ENCODE data around the gene CAMTA1.
A peak's percentile ranks its signal among the peaks of the same experiment; 100 is the strongest.

CAMTA1 gene

GRCh38 chr1:6960860-6961259, 175.6 kb downstream of the CAMTA1 start:
- intact Hi-C loops (cut with micrococcal nuclease) = no loop called here
- no peaks in the 10 kb centered on the region for H3K36me3 Mint-ChIP-seq (ENCODE audit: low read depth)
- H3K27ac Mint-ChIP-seq = no peak overlapping the region
- H3K9me3 Mint-ChIP-seq = no peaks in the 10 kb centered on the region
- H3K4me3 Mint-ChIP-seq = no peak overlapping the region
- H3K27me3 Mint-ChIP-seq = peaks cover 55% of the 10 kb centered on the region
- peaks cover 5% of the 10 kb centered on the region for H3K4me1 Mint-ChIP-seq (ENCODE audit: low read depth)

DNA sequence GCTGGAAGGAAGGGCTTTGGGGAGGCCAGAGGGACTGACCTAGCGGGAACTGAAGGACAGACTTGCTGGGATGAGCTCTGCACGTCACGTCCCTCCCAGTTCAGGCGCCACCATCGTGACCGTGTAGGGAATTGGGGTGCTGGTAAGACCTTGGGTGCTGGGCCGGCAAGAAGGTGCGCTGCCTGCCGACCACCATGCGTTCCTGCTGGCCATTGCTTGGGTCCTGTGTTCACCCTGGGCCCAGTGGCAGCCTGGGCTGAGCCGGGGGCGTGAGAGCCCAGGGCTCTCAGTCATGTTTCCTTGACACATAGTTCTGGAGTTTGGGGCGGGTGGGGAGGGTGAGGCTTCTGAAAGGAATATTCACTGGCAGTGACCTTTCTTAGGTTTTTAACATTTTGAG, 176.0 kb downstream of the CAMTA1 start:
- no peak overlapping the region for H3K4me3 Mint-ChIP-seq
- no peaks in the 10 kb centered on the region for H3K36me3 Mint-ChIP-seq (ENCODE audit: low read depth)
- intact Hi-C loops (cut with micrococcal nuclease) = no loop called here
- peaks cover 55% of the 10 kb centered on the region for H3K27me3 Mint-ChIP-seq
- H3K27ac Mint-ChIP-seq = no peak overlapping the region
- no peaks in the 10 kb centered on the region for H3K9me3 Mint-ChIP-seq
- peaks cover 5% of the 10 kb centered on the region for H3K4me1 Mint-ChIP-seq (ENCODE audit: low read depth)

- Mint-ChIP-seq H3K9me3 (no peaks in the 10 kb centered on the region), H3K27me3 (peaks cover 57% of the 10 kb centered on the region), H3K36me3 (ENCODE audit: low read depth) (no peaks in the 10 kb centered on the region), H3K4me3 (peak overlapping the region; percentile 41), H3K27ac (no peak overlapping the region), H3K4me1 (ENCODE audit: low read depth) (peaks cover 5% of the 10 kb centered on the region)
- intact Hi-C loops (cut with micrococcal nuclease) = no loop called here
Measured at GRCh38 chr1:6961905-6962477, 176.7 kb downstream of the CAMTA1 start.

DNA sequence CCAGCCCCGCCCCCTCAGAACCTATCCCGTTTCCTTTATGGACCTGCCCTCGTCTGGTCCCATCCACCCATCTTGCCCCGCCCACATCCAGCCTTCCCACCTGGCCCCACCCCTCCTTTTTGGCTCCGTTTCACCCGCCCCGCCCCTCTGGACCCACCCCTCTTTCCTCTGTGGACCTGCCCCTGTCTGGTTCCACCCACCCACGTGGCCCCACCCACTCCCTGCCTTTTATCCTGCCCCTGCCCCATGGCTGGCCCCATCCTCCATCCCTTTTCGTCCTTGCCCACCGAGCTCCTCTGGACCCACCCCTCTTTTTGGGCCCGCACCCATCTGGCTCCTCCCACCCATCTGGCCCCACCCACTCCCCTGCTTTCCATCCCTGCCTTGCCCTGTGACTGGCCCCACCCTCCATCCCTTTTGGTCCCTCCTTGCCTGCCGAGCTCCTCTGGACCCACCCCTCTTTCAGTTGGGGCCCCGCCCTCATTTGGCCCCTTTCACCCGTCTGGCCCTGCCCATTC, 177.3 kb downstream of the CAMTA1 start:
- Mint-ChIP-seq H3K9me3 (no peaks in the 10 kb centered on the region), H3K4me3 (peak overlapping the region; percentile 41), H3K36me3 (ENCODE audit: low read depth) (no peaks in the 10 kb centered on the region), H3K4me1 (ENCODE audit: low read depth) (peaks cover 5% of the 10 kb centered on the region), H3K27me3 (peaks cover 63% of the 10 kb centered on the region), H3K27ac (no peak overlapping the region)
- intact Hi-C loops (cut with micrococcal nuclease) = no loop called here

DNA sequence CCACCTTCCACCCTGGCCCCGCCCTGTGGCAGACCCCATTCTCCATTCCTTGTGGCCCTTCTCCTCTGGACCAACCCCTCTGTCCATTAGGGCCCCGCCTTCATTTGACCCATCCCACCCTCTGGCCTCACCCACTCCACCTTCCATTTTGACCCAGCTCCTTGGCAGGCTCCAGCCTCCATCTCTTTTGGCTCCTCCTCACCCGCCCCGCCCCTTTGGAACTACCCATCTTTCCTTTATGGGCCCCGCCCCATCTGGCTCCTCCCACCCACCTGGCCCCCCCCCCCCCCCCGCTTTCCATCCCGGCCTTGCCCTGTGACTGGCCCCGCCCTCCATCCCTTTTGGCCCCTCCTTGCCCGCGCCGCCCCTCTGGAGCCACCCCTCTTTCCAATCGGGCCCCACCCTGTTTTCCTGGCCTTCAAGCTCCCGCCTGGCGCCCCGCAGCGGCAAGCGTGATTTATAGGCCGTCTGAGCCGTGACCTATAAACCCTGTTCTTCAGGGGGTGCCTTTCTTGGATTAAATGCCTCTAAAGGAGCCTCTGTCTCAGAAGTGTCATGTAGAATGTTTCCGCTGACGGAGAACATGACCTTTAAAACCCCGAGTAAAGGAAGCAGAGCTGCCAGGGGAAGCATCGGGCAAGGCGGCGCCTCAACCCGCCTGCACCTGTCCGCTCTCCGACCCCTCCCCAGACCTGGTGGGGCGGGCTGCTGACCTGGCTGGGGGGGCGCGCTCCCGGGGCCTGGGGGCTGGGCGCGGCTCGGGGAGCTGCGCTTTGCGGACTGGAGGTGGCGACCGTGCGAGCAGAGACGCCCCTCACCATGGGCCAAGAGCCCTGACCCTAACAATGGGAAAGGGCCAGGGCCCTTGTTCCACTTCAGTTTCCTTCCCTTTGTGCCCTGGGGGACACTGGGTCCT, 178.0 kb downstream of the CAMTA1 start:
- intact Hi-C loops (cut with micrococcal nuclease) = no loop called here
- Mint-ChIP-seq H3K36me3 (ENCODE audit: low read depth) (no peaks in the 10 kb centered on the region), H3K27ac (no peak overlapping the region), H3K4me3 (peak overlapping the region; percentile 41), H3K4me1 (ENCODE audit: low read depth) (peaks cover 4% of the 10 kb centered on the region), H3K27me3 (peaks cover 70% of the 10 kb centered on the region), H3K9me3 (no peaks in the 10 kb centered on the region)

- no peaks in the 10 kb centered on the region for H3K36me3 Mint-ChIP-seq (ENCODE audit: low read depth)
- no peaks in the 10 kb centered on the region for H3K4me1 Mint-ChIP-seq (ENCODE audit: low read depth)
- H3K27me3 Mint-ChIP-seq = peaks cover 77% of the 10 kb centered on the region
- no peaks in the 10 kb centered on the region for H3K9me3 Mint-ChIP-seq
- no peak overlapping the region for H3K27ac Mint-ChIP-seq
- intact Hi-C loops (cut with micrococcal nuclease) = no loop called here
- no peak overlapping the region for H3K4me3 Mint-ChIP-seq
Measured at GRCh38 chr1:6963912-6964307, 178.7 kb downstream of the CAMTA1 start.

GRCh38 chr1:6965083-6965934, 180.1 kb downstream of the CAMTA1 start:
- Mint-ChIP-seq H3K4me3 (no peak overlapping the region), H3K36me3 (ENCODE audit: low read depth) (no peaks in the 10 kb centered on the region), H3K4me1 (ENCODE audit: low read depth) (no peaks in the 10 kb centered on the region), H3K27me3 (peaks cover 81% of the 10 kb centered on the region), H3K27ac (no peak overlapping the region), H3K9me3 (no peaks in the 10 kb centered on the region)
- intact Hi-C loops (cut with micrococcal nuclease) = no loop called here

DNA sequence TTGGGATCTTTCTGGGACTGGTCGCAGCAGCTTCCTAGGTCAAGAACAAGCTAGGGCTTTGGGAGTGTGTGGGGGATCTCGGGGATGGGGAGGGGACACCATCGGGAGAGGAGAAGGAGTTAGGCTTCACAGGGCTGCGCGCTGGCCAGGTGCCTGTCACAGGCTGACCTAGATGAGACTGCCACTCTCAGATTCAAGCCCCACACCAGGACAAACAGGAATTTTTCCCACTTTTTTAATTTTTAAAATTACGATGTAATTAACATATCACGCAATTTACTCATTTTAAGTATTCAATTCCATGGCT, 180.6 kb downstream of the CAMTA1 start:
- no peaks in the 10 kb centered on the region for H3K36me3 Mint-ChIP-seq (ENCODE audit: low read depth)
- H3K27me3 Mint-ChIP-seq = peaks cover 77% of the 10 kb centered on the region
- no peaks in the 10 kb centered on the region for H3K9me3 Mint-ChIP-seq
- no peaks in the 10 kb centered on the region for H3K4me1 Mint-ChIP-seq (ENCODE audit: low read depth)
- H3K27ac Mint-ChIP-seq = no peak overlapping the region
- H3K4me3 Mint-ChIP-seq = no peak overlapping the region
- intact Hi-C loops (cut with micrococcal nuclease) = no loop called here

DNA sequence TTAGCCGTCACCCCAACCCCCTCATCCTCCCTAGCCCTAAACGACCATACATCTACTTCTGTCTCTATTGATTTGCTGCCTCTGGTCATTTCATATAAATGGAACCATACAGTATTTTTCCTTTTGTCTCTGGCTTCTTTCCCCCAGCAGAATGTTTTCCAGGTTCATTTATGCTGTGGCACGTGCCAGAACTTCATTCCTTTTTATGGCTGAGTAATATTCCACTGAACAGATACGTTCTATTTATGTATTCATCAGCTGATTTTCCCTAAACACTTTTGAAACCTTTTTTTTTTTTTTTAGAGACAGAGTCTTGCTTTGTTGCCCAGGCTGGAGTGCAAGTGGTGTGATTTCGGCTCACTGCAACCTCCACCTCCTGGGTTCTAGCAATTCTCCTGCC, 181.1 kb downstream of the CAMTA1 start:
- Mint-ChIP-seq H3K36me3 (ENCODE audit: low read depth) (no peaks in the 10 kb centered on the region), H3K9me3 (no peaks in the 10 kb centered on the region), H3K27ac (no peak overlapping the region), H3K27me3 (peaks cover 73% of the 10 kb centered on the region), H3K4me3 (no peak overlapping the region), H3K4me1 (ENCODE audit: low read depth) (no peaks in the 10 kb centered on the region)
- intact Hi-C loops (cut with micrococcal nuclease) = no loop called here

DNA sequence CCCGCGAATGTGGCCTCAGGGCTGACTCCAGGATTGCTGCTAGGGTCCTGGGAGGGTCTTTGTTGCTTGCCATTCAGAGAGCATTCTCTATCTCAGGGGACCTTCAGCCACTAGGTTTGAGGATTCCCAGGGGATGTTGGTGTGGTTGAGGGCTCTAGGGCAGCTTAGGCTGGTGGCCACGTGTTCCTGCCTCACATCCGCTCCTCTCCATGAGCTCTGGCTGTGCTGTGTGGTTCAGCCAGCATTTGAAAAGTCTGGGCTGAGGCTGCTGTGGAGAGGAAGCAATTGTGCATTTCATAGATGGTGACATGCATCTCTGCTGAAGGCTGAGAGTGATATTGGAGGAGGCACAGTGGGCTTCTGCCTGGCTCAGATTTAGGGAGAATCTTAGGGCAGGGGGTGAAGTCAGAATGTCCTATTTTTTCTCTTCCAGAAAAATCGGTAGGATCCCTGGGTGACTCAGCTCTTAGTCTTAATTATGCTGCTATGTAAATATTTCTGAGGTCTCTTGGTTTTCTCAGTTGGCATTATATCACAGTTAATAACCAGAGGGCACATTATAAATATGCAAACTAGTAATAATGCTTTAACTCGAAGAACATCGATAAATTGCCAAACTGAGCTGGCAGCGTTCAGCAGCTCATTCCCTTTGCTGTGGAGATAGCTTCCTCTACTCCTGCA, 182.3 kb downstream of the CAMTA1 start:
- intact Hi-C loops (cut with micrococcal nuclease) = no loop called here
- Mint-ChIP-seq H3K27ac (no peak overlapping the region), H3K4me3 (no peak overlapping the region), H3K27me3 (peaks cover 64% of the 10 kb centered on the region), H3K4me1 (ENCODE audit: low read depth) (no peaks in the 10 kb centered on the region), H3K36me3 (ENCODE audit: low read depth) (no peaks in the 10 kb centered on the region), H3K9me3 (no peaks in the 10 kb centered on the region)

- peaks cover 51% of the 10 kb centered on the region for H3K27me3 Mint-ChIP-seq
- H3K4me1 Mint-ChIP-seq (ENCODE audit: low read depth) = no peaks in the 10 kb centered on the region
- no peaks in the 10 kb centered on the region for H3K36me3 Mint-ChIP-seq (ENCODE audit: low read depth)
- H3K4me3 Mint-ChIP-seq = no peak overlapping the region
- no peaks in the 10 kb centered on the region for H3K9me3 Mint-ChIP-seq
- intact Hi-C loops (cut with micrococcal nuclease) = no loop called here
- no peak overlapping the region for H3K27ac Mint-ChIP-seq
Measured at GRCh38 chr1:6969106-6969505, 183.9 kb downstream of the CAMTA1 start.

GRCh38 chr1:6969762-6970161, 184.5 kb downstream of the CAMTA1 start:
- no peaks in the 10 kb centered on the region for H3K9me3 Mint-ChIP-seq
- no peak overlapping the region for H3K4me3 Mint-ChIP-seq
- H3K4me1 Mint-ChIP-seq (ENCODE audit: low read depth) = no peaks in the 10 kb centered on the region
- H3K27me3 Mint-ChIP-seq = peaks cover 46% of the 10 kb centered on the region
- no peak overlapping the region for H3K27ac Mint-ChIP-seq
- no peaks in the 10 kb centered on the region for H3K36me3 Mint-ChIP-seq (ENCODE audit: low read depth)
- intact Hi-C loops (cut with micrococcal nuclease) = no loop called here

- no peak overlapping the region for H3K27ac Mint-ChIP-seq
- intact Hi-C loops (cut with micrococcal nuclease) = no loop called here
- no peak overlapping the region for H3K4me3 Mint-ChIP-seq
- H3K4me1 Mint-ChIP-seq (ENCODE audit: low read depth) = no peaks in the 10 kb centered on the region
- peaks cover 41% of the 10 kb centered on the region for H3K27me3 Mint-ChIP-seq
- no peaks in the 10 kb centered on the region for H3K9me3 Mint-ChIP-seq
- H3K36me3 Mint-ChIP-seq (ENCODE audit: low read depth) = no peaks in the 10 kb centered on the region
Measured at GRCh38 chr1:6970221-6970620, 185.0 kb downstream of the CAMTA1 start.

Measured in dendritic cell treated with granulocyte-macrophage colony-stimulating factor and Interleukin-4, amounts not matched to agents 40 ng/mL and 50 ng/mL, for 4 days (primary cell).